Activated CD4-positive, CD25-positive, alpha-beta regulatory T cell treated with anti-CD3 and anti-CD28 coated beads, Interleukin-2, amount 50 U/mL, for 72 hours (primary cell): ENCODE measurements around the gene GAB2.

Experiments
- DNase-seq: peaks from one replicate; pipeline ENCODE4 v3.0.0; 2021

The GAB2 gene

DNA sequence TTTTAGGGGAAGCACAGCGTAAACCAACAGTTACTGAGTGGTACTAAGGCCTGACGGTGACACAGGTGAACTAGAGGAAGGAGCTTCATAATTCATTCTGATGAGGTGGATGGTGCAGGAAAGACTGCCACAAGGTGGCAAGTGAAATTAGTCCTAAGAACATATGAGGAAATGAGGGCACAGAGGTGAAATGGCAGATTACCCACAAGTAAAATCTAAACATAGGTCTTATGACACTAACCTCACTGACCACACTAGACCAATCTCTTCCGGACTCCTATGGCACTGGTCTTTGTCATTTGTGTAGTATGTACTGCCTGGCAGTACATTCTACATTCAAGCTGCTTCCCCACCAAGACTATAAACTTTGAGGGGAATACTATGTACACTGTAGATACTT is 20.2 kb downstream of the GAB2 start:
- DNase-seq: no peak

DNA sequence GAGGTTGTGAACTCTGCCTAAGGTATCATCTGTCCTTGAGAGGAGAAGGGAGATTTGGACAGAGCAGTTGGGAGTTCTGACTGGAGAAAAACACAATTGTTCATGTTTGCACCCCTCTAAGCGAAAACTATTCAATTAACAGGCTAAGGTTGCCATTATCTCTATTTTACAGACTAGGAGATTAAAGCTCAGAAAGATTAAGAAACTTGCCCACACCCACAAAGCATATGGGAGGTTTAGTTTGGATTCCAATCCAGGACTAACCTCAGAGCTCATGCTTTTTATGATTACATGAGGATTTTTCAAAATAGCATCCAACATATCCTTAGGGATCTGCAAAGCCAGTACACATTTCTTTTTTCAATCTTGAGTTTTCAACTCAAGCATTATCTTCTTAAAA is 22.0 kb downstream of the GAB2 start:
- DNase-seq: no peak

DNA sequence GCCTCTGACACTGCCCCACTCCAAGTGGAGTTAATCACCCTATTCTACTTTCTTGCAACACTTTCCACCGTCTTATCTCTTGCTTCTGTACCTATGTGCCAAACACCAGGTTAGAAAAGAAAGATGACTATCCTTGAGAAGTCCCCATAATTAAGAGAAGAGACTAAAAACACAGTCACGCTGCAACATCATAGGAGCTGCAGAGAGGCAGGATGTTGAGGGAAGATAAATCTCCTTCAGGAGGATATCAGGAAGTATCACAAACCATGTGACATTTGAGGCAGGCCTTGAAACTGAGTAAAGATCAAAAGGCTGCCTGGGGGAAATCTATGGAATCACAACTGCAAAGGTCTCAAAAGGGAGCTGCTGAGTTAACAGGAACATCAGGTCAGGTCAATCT is 24.8 kb downstream of the GAB2 start:
- DNase-seq: no peak

DNA sequence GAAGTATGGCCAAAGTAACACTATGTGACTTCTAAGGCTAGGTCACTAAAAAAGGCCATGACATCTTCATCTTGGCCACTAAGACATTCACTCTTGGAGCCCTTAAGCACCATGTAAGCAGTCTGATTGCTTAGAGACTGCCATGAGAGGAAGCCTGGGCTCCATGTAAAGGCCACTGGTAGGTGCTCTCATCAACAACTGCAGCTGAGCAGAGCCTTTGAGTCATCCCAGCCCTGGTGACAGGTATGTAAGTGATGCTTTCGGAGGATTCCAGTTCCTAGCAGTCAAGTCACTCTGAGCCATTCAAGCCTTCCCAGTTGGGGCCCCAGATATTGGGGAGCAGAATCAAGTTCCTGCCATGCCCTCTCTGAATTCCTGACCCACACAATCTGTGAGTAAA is 26.2 kb downstream of the GAB2 start:
- no peak for DNase-seq

DNA sequence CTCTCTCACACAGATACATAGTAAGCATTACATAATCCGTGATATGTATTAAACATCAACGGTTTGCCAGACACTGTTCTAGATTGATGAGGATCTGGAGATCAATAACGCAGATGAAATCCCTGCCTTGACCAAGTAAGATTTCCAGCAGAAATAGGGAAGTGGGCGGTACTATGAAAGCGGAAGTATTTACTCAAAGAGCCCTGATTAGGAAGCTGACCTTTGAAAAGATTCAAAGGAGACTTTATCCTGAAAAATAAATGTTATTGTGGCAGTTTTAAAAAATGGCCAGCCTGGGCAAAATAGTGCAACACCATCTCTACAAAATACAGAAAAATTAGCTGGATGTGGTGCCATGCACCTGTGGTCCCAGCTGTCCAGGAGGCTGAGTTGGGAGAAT is 26.8 kb downstream of the GAB2 start:
- no peak for DNase-seq

DNA sequence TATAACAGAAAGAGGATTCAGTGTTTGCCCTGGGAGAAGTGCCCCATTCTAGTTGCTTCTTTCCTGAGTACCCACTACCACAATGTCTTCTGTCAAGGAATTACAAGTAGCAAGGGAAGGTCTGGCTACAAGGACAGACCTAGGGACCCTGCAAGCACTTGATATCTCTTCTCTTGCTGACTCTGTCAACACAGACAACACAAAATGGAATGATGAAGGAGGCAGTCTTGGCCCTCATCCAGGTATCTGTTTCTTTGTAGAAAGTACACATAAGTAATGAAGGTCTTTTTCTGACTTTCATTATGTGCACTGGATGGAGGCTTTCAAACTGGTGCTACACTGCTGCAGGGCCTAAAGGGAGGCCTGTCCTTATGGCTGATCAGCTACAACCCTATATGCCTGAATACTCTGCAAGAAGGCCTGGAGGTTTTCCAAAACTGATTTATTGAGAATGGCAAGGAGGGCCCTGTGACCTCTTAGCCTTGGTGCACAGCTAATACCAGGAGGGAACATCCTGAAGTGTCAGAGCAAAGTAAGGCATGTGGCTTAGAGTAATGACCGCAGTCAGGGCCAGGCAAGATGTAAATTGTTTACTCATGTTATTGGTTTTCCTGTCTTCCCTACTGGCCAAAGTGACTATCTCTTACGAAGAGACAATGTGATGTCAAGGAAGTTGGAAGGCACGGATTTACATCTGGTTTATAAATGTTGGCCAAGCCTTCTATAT is 31.2 kb downstream of the GAB2 start:
- DNase-seq: no peak

DNA sequence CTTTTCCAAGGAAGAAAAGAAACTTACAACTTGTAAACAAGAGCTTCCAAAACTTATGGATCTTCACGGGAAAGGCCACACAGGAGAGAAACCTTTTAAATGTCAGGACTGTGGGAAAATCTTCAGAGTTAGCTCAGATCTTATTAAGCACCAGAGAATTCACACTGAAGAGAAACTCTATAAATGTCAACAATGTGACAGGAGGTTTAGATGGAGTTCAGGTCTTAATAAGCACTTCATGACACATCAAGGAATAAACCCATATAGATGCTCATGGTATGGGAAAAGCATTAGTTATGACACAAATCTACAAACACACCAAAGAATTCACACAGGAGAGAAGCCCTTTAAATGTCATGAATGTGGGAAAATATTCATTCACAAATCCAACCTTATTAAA is 32.4 kb downstream of the GAB2 start:
- no peak for DNase-seq

DNA sequence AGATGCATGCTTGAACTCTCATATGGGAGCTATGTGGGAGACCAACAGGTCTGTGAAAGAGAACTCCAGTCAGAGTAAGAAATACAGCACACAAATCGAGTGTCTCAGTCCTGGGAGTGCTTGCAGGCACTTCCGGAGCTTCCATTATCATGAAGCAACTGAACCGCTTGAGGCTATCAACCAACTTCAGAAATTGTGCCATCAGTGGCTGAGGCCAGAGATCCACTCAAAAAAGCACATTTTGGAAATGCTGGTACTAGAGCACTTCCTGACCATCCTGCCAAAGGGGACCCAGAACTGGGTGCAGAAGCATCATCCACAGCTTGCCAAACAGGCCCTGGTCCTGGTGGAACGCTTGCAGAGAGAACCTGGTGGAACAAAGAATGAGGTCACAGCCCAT is 33.4 kb downstream of the GAB2 start:
- DNase-seq: no peak

DNA sequence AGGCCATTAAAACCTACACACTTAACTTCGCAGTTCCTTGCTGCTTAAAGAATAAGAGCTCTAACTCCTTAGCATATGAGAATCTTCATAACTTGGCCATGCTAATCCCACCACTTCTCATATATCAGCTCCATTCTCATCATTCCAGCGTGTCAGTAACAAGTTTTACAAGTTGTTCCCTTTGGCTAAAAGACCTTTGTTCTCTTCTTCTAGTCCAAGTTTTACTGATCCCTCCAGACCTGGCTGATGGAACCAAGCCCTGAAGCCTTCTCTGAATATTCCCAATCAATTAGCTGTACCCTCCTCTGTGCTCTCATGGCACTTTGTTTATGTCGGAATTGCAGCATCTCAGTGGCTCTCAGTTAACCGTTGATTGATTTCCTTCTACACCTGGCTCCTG is 35.8 kb downstream of the GAB2 start:
- DNase-seq: no peak

DNA sequence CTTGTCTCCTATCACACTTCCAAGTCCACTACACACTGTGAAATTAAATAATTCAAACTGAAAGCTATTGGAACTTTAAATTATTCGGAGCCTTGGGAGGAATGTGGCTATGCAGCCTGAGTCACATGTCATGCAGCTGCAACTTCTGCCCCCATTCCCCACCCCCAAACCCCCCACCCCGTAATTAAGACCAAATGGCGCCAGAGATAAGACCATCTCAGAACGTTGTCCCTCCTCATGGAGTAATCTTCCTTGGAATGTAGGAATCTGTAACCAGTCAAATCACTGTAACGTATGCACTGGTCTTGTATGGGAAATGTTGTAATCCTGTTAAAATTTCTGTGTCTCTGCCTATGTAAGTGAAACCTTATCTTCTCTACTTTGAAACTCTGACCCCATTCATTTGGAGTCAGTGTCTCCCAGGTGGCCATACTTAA is 37.0 kb downstream of the GAB2 start:
- DNase-seq: no peak

DNA sequence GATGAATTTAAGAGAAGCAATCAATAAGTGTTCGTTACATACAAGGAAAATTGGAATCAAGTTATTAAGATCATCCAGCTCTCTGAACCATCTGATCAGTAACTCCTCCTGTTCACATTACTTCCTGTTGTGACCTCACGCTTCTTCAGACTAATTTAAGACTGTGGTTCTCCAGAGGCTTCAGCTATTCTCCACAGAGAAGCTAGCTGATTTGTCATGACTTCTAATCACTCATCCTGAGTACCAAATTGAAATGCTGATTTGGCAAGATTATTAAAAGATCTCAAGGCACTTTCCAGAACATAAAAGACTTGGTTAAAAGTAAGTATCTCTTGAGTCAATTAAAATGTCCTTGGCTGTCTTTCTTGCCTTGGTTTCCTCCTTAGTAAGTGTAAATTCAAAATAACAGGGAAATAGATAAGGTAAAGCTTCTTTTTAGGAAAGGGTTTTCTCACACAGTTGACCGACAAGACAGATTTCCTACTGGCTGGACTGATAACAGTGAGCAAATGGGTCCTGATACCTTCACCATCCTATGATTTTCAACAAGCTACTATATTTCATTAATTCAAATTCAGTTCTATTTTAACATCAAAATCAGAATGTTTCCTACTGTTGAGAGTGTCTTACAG is 38.5 kb downstream of the GAB2 start:
- DNase-seq: no peak

DNA sequence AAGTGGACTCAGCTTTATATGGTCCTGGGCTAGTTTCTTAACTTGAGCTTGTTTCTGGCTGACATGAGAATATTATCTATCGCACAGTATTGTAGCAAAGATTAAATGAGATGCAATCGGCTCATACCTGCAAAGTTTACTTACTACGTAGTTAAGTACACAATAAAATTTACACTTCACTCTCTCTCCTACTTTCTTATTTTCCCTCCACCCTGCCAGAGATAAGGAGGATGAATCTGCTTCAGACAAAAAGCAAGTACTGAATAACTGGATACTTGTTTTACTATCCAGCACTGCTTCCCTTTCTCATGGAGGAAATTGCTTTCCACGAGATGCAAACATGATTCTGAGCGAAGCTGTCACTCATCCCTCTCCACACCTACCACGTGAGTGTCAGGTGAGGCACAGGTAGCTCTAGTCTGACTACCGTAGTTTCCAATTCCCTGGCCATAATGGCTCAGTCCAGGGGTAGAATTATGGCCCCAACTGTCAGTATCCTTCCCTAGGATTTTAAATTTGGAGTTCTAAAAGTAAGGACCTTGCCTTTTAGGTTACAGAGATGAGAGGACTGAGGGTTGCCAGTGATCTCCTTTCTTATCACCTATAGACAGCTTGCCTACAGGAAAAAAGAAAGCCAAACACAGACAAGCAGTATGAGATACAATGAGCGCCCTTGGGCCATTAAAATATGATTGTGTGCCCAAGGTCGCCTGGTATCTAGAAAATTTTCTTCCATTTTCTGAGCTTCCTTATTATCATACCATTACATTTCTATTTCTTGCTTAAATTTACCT is 39.8 kb downstream of the GAB2 start:
- no peak for DNase-seq

DNA sequence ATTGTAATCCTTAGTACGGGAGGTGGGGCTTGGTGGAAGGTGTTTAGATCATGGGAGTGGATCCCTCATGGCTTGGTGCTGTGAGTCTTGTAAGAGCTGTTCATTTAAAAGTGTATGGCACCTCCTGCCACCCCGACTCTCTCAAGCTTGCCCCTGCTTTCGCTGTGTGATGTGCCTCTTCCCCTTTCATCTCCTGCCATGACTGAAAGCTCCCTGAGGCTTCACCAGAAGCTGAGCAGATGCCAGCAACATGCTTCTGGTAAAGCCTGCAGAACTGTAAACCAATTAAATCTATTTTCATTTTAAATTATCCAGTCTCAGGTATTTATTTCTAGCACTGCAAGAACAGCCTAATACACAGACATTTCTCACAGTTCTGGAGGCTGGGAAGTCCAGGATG is 40.8 kb downstream of the GAB2 start:
- no peak for DNase-seq

DNA sequence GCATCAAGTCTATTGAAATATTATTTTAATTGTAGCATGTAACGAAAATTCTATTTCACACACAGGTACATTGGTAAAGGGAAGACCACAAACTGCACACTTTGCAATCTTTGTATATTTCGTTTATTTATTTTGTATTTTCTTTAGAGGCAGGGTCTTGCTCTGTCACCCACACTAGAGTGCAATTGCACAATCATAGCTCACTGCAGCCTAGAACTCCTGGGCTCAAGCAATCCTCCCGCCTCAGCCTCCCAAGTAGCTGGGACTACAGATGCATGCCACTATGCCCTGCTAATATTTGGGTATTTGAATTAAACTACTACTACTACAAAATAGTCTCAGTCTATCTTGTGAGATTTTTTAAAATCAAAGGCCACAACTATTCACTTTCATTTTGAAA is 42.7 kb downstream of the GAB2 start:
- DNase-seq: no peak

DNA sequence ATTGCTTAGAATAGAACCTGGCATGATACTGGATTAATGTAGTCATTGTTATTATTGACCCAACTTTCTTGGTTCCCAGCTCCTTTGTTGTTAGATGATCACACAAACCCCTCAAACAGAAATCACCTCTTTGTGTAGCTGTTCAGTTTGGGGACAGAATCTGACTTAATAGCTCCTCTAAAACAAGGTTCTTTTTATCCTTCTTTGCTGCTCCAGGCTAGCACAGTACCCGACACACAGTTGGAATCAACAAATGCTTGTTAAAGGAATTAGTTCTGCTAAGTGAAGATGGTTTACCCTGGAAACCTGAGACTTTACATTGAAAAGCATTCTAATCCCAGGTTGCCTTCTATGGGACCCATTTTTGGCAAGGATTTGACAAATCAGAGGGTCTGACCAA is 43.9 kb downstream of the GAB2 start:
- no peak for DNase-seq

DNA sequence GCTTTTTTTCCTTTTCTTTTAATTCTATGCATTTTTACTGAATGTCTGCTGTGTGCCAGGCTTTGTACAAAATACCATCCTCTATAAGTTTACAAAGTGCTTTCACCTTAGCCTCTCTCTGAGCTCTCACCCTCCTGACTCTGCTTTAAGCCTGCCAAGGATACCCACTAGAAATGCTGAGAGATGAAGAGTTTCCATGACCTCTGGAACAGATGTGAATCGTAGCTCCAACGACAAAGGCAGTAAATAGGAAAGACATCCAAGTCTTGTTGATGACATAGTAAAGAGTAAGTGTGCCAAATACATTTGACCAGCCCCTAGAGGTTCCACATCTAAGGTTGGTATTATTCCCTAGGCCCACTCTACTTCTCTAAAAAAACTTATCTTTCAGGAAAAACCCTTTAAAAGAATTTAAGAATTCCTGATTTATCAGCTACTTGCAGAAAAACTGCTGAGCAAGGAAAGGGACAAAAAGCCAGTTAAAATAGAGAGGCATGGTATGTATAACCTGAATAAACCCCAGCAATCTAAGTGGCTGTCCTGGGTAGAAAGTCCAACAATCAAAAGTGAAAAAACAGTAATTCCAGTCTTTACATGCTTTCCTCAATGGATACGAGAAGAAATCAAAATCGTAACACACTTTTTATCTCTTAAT is 45.4 kb downstream of the GAB2 start:
- no peak for DNase-seq

DNA sequence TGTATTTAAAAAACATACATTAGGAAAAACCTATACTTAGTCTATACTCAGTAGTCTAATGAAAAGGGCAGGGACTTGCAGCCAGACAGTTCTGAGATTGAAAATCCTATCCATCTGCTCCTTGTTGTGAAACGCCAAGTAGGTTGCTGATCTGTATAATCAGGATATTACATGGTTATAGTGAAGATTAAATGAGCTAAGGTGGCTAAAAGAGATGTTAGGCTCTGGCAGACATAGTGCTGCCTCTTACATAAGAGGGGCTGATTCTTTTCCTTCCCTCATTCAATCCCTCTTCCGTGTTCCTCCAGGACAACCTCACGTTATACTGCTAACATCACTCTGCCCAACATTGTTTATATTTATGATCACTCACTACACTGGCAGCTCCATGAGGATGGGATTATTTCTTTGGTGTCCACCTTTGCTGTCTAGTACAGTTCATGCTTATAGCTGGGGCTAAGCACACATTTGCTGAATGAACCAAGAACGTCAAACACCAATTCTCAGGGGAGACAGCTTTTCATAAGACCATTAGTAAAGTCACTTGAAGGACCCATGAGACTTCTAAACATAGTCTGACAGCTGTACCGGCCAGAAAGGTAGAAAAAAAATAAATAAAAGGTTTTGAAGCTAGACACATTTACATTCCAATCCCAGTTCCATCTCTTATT is 46.3 kb downstream of the GAB2 start:
- no peak for DNase-seq

DNA sequence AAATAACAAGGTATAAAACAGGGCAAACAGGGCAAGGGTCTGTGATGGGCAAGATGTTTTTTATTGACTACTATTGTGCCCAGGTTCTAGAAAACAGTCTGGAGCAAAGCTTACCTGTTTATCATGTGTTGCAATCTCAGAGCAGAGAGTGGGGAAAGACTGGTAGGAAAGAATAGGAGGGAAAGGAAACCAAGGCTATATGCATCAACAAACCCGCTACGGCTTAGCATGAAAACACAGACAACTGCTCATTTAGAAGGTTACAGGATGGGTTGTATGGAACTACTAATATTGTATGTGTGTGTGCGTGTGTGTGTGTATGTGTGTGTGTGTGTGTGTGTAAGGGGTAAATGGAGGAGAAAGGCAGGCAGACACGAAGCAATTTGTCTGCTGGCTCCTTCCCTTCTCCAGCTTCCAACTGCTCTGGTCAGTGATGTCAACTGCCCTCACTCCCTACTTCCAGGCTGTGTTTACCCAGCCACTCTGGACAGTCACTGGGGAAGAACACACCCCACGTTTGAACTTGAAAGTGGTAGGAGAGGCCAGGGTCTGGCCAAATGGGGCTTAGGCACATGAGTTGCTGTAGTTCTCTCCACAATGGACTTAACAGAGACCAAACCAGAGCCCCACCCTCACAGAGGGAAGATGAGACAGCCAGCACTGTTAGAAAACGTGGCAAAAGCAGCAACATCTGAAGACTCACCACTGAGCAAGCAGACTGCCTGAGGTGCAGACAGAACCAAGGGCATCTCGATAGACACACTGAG is 47.0 kb downstream of the GAB2 start:
- DNase-seq: no peak

DNA sequence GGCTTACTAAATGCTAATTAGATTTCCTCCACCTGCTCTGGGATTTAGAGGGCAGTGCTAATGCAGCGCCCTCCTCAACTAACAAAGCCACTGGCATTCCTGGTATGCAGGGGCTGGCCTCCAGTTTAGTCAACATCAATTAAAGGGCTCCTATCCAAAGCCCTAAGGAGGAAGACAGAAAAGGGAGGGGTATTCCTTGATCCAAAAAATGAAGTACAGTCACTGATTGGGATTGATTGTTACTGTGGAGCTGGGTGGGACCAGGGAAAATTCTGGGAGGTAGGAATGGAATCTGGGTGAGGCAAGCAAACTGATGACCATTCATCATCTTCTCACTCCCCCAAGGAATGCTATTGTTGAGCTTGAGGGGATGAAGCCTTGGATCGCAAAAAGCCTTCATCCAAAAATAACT is 52.2 kb downstream of the GAB2 start:
- DNase-seq: no peak

DNA sequence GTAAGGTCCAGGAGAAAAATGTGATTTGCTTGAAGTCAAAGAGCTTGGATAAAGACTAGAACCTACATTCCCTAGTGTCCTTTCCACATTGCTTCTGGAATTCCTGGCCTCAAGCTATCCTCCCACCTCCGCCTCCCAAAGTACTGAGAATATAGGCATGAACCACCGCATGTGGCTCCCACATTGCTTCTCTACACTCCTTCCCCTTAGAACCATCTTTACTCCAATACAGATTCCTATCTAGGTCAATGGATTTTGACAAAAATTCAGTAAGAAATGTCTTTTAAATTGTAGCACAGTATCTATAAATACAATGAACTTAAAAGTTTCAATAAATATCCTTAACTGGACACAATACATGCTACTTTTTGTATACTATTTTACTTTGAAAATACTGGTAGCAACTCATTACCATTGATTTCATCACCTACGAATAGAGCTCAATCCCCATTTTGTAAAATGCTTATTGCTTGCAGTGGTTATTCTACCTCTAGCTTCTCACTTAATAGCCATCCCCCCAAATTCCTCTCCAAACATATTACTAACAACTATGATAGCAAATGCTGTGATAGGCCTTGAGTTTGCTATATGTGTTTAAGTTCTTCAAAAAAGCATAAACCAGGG is 53.4 kb downstream of the GAB2 start:
- no peak for DNase-seq

DNA sequence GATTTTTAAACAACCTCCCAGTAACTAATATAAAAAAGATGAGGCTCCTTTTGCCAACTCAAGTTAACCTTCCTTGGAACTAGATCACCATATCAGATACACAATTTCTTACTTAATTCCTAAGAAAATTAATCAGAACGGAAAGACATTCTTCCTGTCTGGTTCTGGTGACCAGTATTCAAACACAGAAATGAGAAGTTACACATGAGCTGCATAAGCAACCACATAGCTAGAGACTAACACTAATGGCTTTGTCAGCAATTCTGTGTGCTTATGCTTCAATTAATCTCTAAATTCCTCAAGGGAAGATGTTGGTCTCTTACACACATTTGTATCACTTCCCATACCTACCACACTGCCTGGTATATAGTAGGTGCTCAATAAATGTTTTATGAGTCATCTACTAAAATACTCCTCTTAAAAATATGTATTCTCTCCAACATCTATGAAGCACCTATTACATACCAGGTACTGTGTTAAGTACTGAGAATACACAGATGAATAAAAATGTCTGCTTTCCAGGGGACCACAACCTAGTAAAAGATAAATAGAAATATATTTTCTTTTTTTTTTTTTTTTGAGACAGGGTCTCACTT is 54.5 kb downstream of the GAB2 start:
- DNase-seq: no peak
